HepG2 (cell line): Measurements from ENCODE around the gene ZNF816. TPM values are rescaled to one million over a fixed set of nuclear protein-coding genes. Genes with fewer than 3 reads are reported as not detected.
A peak's percentile ranks its signal among the peaks of the same experiment; 100 is the strongest.

ENCODE experiments used
- FOXO4 ChIP-seq: sonication (generic); formaldehyde crosslinking; conservative IDR thresholded peaks from 2 replicates; pipeline ENCODE4 v1.8.1; 2023; ENCODE audit warnings: missing genetic modification reagents
- HOXA3 ChIP-seq: sonication (generic); formaldehyde crosslinking; IDR thresholded peaks from 2 replicates; pipeline ENCODE4 v1.5.0; 2020; ENCODE audit warnings: missing genetic modification reagents
- IKZF5 ChIP-seq: IDR thresholded peaks from 2 replicates; pipeline ENCODE4 v1.6.1; 2018; ENCODE audit warnings: missing genetic modification reagents, mild to moderate bottlenecking, missing compliant biosample characterization
- IRF2 ChIP-seq: IDR thresholded peaks from 2 replicates; pipeline ENCODE4 v1.6.1; 2018; ENCODE audit warnings: missing genetic modification reagents, missing compliant biosample characterization
- SALL2 ChIP-seq: sonication (generic); formaldehyde crosslinking; IDR thresholded peaks from 2 replicates; pipeline ENCODE4 v1.8.1; 2023; ENCODE audit warnings: mild to moderate bottlenecking, missing genetic modification reagents, inconsistent platforms
- SIX1 ChIP-seq: sonication (generic); formaldehyde crosslinking; IDR thresholded peaks from 2 replicates; pipeline ENCODE4 v1.4.0; 2020; ENCODE audit warnings: missing genetic modification reagents, borderline replicate concordance
- SOX6 ChIP-seq, 2 experiments: fragments of 450-650 bp in 1 of 2; sonication (generic) in 1 of 2; formaldehyde crosslinking in 1 of 2; IDR thresholded peaks; 2 replicates each; pipeline versions ENCODE4 v1.4.0 to v1.6.1; 2017 to 2020; ENCODE audit warnings: antibody characterized with exemption in 1 of 2, mild to moderate bottlenecking in 1 of 2, missing genetic modification reagents in 1 of 2
- TRIM24 ChIP-seq: sonication (generic); formaldehyde crosslinking; IDR thresholded peaks from 2 replicates; pipeline ENCODE4 v1.8.0; 2022; ENCODE audit warnings: mild to moderate bottlenecking, missing genetic modification reagents
- UBTF ChIP-seq: sonication (generic); formaldehyde crosslinking; IDR thresholded peaks from 2 replicates; pipeline ENCODE4 v1.4.0; 2020; ENCODE audit warnings: mild to moderate bottlenecking, missing genetic modification reagents
- ZNF280D ChIP-seq: sonication (generic); formaldehyde crosslinking; IDR thresholded peaks from 2 replicates; pipeline ENCODE4 v1.5.1; 2020; ENCODE audit warnings: mild to moderate bottlenecking, missing genetic modification reagents
- ZNF335 ChIP-seq: sonication (generic); formaldehyde crosslinking; IDR thresholded peaks from 2 replicates; pipeline ENCODE4 v1.4.0; 2020; ENCODE audit warnings: missing genetic modification reagents
- ZNF687 ChIP-seq: sonication (generic); formaldehyde crosslinking; IDR thresholded peaks from 2 replicates; pipeline ENCODE4 v1.5.1; 2020; ENCODE audit warnings: mild to moderate bottlenecking, missing genetic modification reagents, moderate library complexity
- polyA plus RNA-seq, 8 experiments: library from polyadenylated mRNA; depleted of rRNA in 3 of 8; stranded (reverse) in 7 of 8; unstranded in 1 of 8; fragments of >200 nt; fragmentation: Illumina TruSeq in 4 of 8; extraction: Trizol in 4 of 8; gene quantifications; 2 replicates each; pipeline versions ENCODE4 v1.2.1 to v1.2.3, GENCODE V29; 2011 to 2016; ENCODE audit warnings: low read depth in 4 of 8, missing spikeins in 1 of 8, mixed read lengths in 1 of 8; ENCODE audit not compliant: insufficient read depth in 1 of 8
- total RNA-seq, 5 experiments: library from RNA; depleted of rRNA; stranded (reverse); fragments of >200 nt; fragmentation: Illumina TruSeq; extraction: Trizol; gene quantifications; 2 replicates each; pipeline ENCODE4 v1.2.3, GENCODE V29; 2016; ENCODE audit warnings: low read depth in 1 of 5

The ZNF816 gene
- total and polyA plus RNA-seq, 2 of the 13 experiments (the other 11 are each of a cell fraction or from before 2014, with no cell fraction given), result 5.2 to 14.1 TPM

GRCh38 chr19:52962394-52963246, at the start of gene ZNF816 (continued):
- TF ChIP-seq IRF2 (CRISPR knock-in tag) (peak; percentile 65; the same call in 1 of the 2 replicates), IKZF5 (CRISPR knock-in tag) (peak; percentile 70), SALL2 (CRISPR knock-in tag) (peak; percentile 64; the same call in 1 of the 2 replicates), TRIM24 (CRISPR knock-in tag) (no peak), FOXO4 (CRISPR knock-in tag) (0 out of 2 replicates have a peak, but pooled peaks have one; percentile 80), ZNF280D (CRISPR knock-in tag) (no peak), SOX6 (IDR thresholded peaks at IDR 0.05) (no peak), SOX6 (CRISPR knock-in tag; IDR thresholded peaks at IDR 0.05) (no peak; the same call in none of the 2 replicates), HOXA3 (CRISPR knock-in tag) (peak; percentile 27), UBTF (peak; percentile 52; the same call in 1 of the 2 replicates), ZNF335 (CRISPR knock-in tag) (0 out of 2 replicates have a peak, but pooled peaks have one; percentile 31), ZNF687 (CRISPR knock-in tag) (peak; percentile 80), SIX1 (CRISPR knock-in tag) (peak; percentile 43; the same call in 1 of the 2 replicates)
